Dedifferentiated amniotic fluid mesenchymal stem cell (primary cell): ENCODE results near the gene RPL12.

Source experiments
- DNase-seq: peaks from one replicate; pipeline ENCODE4 v3.0.0-alpha.2; 2016; ENCODE audit errors: extremely low spot score

Gene RPL12

DNA sequence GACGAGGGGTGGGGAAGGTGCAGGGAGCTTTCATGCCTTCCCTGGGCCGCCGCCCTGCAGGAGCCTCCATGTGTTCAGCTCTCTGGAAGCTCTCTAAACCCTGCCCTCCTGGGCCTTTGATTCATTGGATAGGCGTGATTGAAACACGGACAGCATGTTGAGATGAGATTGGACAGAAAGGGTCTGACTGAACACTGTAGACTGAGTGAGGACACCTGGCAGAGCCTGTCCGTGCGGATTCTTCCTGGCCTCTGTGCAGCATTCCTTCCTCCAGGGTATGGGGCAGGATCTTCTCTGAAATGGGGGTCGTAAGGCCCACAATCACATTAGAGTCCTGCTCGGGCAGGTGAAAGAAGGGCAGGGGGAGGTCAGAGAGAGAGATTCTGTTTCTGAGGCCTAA, 12.8 kb downstream of the RPL12 start:
- no peak for DNase-seq

DNA sequence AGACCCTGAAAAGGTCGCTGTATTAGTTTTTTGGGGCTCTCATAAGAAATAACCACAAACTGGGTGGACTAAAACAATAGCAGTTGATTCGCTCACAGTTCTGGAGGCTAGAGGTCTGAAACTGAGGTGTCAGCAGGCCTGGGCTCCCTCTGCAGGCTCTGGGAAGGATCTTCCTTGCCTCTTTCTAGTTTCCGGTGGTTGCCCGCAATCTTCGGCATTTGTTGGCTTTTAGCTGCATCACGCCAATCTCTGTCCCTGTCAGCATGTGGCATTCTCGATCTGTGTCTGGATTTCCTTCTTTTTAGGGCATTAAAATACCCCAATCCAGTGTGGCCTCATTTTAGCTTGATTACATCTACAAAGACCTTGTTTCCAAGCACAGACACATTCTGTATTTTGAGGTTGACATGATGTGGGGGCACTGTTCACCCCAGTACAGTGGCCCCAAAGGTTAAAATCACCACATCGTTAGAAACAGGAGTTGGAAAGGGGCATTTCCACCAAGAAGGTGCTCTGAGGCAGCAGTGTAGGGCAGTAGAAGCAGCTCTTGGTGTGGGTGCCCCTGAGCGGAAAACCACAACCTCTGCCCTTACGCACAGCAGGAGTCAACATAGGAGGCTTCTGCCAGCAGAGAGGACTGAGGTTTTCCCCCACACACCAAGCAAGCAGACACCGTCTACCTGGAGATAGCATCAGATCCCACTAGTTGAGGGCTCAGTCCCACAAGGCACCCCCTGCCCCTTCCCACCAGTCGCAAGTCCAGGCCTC, 13.5 kb downstream of the RPL12 start:
- DNase-seq: no peak

DNA sequence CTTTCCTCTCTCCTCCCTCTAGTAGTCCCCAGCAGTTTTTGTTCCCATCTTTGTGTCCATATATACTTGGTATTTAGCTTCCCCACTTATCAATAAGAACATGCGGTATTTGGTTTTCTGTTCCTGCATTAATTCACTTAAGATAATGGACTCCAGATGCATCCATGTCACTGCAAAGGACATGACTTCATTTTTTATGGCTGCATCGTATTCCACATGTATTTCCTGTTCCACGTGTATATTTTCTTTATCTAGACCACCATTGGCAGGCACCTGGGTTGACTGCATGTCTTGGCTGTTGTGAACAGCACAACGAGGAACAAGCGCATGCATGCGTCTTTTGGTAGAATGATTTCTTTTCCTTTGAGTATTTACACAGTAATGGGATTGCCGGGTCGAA, 20.8 kb downstream of the RPL12 start:
- DNase-seq: no peak

DNA sequence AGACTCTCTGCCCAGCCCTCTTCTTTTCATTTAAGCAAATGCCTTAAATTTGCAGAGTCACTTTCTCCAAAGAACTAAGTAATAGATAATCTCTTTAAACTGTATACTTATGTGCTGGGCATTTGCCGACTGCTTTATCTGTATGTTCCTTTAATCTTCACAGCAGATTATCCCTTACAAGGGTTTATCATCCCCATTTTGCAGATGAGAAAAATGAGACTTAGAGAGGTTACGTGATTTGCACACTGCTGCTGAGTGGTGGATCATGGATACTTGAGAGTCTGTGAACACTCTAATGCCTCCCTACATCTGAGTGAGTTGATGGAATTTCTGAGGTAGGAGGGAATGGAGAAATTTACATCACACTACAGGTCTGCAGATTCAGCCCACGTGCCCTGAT, 22.9 kb downstream of the RPL12 start:
- no peak for DNase-seq

DNA sequence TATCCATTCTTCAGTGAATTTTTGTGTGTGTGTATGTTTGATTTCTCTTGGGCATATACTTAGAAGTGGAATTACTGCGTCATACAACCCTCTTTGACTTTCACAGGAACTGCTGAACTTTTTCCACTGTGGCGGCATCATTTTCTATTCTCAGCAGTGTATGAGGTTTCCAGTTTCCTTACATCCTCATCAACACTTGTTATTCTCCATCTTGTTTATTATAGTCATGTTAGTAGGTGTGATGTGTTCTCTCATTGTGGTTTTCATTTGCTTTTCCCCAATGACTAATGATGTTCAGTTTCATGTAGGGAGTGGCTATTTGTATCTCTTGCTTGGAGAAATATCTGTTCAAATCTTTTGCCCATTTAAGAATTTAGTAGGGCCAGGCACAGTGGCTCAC, 24.4 kb downstream of the RPL12 start:
- DNase-seq: no peak

DNA sequence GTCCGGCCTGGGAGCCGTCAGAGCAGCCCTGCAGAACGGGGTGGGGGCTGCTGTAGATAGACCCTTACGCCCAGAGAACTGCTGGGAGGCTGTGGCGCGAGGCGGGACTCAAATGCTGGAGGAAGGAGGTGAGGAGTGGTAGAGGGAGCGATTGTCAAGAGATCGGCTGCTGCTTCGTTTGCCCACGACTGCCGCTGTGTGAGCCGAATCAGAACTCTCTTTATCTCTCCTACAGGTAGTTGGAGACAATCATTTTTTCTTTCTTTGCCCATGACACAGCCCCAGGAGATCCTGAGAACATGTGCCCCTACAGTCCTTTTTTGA, 26.6 kb downstream of the RPL12 start:
- DNase-seq: no peak

DNA sequence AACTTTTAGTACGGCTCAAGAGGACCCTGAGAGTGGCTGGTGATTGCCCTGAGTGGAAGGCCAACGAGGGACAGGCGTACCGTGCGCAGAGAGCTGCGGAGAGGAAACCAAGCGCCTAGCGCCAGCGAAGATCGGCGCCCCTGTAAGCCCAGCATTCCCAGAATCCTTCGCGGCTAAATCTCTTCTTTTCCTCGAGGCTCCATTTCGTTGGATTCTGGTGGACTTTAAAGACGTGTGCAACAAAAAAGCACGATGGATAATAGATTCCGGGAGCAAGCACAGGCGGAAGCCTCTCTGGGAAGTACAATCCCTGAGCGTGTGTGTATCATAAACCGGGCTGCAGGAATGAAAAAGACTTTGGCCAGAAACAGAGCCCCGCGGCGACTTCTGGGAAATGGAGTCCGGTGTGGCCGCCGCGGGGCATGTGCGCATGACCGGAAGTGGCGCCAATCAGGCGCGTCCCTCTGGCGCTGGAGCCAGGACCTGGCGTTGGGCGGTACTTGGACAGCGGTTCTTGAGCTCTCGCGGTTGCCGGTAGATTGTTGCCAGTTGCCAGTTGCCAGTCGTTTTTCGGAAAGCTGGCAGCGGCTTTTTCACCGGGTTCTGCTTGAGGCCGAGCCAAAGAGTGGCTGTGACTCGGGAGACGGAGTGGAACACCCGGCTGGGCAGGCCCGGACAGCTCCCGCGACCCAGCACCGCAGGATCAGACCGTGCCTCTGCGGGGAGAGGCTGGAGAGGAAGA, 27.1 kb downstream of the RPL12 start, which contains the start of gene ZNF79:
TSS of gene ZNF79 (plus strand) at position 449 of the 742 bp plus-strand sequence. CDS start 406 bp downstream, outside the sequence.
- peak; percentile 88 for DNase-seq

DNA sequence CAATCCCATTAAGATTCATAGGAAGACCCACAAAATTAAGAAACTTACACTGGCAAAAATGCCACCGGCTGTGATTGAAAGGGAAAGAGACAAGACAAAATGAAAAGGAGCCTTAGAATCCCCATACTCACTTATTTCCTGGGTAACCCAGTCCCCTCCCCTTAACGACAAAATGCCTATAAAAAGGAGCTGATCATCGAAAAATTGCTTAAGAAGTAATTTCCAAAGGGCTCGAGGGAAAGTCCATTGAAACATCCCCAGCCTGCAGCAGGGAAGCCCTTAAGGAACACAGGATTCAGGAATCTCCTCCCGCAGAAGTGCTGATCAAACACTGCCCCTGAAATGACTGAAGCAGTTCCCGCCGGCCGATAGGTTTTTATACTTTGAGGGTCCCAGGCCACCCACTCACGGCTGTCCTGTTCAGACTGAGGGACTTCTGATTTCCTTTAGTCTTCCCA, 27.7 kb downstream of the RPL12 start:
- no peak for DNase-seq

DNA sequence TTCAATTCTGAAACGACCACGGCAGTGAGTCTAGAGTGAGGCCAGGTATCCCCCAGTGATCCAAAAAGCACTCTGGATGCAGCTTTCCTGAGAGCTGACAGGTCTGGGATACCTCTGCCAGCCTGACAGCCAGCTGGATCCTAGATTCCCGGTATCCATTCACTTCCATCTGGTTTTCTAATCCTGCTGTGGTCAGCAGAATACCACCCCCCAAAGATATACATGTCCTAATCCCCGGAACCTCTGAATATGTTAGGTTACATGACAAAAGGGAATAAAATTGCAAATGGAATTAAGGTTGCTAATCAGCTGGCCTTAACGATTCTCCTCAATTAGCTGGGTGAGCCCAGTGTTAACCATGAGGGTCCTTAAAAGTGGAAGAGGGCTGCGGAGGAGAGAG, 28.4 kb downstream of the RPL12 start:
- DNase-seq: no peak

DNA sequence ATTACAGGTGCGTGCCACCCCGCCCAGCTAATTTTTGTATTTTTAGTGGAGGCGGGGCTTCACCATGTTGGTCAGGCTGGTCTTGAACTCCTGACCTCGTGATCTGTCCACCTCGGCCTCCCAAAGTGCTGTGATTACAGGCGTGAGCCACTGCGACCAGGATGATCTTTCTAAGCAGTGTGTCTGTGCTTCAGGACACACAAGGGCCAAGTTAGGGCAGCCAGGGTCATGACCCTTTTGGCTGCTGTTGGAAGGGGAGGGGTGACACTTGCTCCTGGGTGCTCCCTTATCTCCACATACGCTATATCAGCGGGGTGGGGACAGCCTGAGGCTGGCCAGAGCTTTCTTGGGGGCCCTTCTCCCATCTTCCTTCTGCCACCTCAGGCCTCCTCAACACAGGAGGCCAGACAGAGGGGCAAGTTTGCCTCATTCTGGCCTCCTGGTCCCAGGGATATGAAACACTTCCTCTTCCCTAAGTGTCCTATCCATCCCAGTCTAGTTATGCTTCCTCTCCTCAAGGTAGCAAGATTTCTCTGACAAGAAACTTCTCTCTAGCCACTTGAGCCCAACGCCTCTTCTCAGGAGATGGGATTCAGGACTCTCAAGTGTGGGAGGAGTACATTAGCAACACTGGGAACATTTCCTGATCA, 28.9 kb downstream of the RPL12 start:
- no peak for DNase-seq

DNA sequence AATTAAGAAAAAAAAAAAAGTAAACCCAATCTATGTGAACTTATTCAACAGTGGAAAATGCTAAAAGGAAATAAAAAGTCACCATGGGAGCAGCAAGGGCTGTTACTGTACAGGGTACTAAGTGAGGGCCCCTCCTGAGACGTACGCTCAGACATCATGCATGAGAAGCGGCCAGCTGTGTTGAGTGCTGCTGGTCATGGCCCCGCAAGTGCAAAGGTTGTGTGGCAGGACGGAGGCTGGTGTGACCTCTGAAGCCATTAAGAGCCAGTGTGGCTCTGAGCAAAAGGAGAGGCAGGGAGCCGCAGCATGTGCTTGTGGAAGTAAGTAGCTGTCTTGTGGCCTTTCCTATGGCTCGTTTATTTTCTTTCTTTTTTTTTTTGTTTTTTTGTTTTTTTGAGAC, 30.1 kb downstream of the RPL12 start:
- no peak for DNase-seq

DNA sequence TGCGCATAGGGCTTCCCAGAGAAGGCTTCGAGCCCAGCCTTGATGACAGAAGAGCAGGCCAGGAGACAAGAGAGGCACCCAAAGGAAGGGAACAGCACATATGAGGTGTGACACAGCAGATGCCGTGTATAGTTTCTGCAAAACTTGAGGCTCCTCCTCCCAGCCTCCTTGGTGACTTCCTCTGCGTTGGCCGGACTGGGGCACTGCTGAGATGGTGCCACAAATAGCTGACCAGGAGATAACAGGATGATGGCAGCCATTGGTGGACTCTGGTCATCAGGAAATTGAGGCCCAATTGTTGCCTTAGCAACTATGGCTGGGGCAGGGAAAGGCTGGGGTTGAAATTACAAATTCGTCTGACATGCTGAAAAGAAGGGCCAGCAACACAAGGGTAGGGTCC, 31.9 kb downstream of the RPL12 start:
- no peak for DNase-seq

DNA sequence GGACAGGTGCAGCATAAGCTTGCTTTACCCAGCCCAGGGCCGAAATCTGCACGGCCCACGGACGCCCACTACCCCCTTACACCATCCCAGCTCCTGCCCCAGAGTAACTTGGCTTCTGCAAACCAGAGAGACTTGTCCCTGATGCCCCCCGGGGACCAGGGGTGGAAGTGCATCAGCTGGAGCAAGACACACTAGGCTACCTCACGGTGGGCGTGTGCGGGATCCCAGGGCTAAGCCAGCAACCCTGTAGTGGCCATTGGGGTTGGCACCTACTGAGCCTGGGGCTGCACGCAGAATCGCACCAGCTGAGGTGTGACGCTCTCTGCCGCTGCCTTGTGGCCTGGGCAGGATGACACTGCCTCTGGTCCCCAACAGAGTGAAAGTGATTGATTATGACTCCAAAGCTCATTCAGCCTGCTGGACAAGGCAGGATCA, 33.2 kb downstream of the RPL12 start:
- no peak for DNase-seq

DNA sequence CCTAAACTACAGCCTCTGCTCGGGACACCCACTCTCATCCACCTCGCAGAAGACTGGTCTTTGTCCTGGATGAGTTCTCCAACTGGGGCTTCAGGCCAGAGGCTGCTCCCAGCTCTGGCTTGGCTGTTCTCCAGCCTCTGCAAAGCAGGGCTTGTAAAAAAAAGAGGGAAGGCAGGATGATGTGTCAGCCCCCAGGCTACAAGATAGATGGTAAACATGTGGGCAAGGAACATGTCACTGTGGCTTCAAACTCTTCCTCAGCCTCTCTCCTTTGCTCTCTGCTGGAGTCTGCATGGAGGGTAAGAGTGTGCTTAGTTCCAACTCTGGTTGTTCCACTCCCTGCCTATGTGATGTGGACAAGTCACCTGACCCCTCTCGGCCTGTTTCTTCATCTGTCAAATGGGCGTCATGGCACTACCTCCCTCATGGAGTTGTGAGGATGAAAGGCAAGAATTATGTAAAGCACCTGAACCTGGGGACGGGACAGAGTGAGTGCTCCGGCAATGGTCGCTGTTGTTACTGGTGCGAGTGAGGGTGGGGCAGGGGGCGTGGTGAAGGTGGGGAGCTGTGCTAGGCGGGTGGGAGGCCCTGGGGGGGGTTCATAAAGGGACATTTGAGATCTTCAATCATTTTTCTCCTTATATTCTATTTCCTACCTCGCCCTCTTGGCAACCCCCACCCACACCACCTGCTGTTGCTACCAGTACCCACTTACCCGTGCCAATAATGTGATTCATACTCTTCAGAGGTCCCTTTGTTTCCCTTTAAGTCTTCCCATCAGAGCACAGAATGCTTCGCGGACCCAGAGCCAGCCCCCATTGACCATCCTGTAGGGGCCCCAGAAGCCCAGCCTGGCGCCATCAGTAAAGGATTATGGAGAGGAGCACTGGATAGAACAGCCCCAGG, 33.8 kb downstream of the RPL12 start:
- no peak for DNase-seq

DNA sequence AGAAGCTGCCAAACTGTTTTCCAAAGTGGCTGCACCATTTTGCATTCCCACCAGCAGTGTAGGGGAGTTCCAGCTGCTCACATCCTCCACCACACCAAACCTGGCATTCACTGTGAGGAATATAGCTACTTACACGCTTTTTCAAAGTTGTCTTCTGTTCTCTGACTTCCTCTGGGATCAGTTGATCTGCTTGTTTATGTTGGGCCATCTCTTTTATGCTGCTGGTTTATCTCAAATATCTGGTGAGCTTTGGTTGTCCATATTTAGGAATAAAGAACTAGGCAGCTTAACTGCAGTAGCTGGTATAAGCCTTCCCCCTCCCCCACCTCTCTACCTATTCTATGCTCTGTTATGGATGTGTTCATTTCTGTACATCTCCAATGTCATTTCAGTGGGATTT, 35.5 kb downstream of the RPL12 start:
- DNase-seq: no peak

DNA sequence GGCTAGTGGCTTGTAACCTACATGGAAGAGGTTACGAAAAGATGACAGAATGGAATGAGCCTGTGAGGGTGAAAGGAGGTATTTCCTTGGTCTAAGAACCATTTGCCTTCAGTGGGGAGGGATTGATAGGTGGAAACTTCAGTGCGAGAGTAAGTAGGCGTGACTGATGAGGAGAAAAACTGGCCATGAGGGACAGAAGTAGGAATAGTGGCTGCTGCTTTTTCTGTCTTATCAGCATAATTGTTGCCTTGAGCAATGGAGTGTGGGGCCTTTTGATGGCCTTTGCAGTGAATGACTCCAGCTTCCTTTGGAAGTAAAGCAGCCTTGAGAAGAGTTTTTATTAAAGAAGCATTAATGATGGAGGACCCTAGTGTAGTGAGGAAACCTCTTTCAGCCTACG, 36.1 kb downstream of the RPL12 start:
- no peak for DNase-seq

DNA sequence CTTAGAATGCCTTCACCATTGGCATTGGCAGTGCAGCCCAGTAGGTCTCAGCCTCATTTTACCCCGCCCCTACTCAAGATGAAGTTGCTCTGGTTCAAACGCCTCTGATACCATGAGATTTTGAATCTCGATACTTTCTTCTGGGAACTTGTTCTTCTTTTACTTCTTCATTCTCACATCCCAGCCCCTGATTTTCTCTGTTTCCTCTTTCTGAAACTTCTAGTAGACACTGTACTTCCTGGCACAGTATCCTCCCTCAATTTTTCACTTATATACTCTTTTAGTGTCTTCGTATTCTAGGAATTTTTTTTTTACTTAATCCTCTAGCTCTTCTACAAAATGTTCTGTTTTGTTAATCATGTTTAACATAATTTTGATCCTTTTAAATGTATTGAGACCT, 40.1 kb downstream of the RPL12 start:
- DNase-seq: no peak

DNA sequence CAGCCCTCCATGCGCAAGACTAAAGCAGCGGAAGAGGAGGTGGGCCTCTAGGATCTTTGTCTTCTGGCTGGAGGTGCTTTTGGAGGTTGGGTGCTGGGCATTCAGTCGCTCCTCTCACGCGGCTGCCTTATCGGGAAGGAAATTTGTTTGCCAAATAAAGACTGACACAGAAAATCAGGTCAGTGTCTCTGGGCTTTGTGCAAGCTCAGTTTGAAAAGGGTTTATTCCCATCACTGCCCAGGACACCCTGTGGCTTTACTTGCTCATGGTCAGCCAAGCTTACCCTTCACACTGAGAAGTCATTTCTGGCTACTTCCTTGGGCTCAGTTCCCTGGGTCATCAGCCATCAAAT, 43.7 kb downstream of the RPL12 start:
- DNase-seq: no peak

DNA sequence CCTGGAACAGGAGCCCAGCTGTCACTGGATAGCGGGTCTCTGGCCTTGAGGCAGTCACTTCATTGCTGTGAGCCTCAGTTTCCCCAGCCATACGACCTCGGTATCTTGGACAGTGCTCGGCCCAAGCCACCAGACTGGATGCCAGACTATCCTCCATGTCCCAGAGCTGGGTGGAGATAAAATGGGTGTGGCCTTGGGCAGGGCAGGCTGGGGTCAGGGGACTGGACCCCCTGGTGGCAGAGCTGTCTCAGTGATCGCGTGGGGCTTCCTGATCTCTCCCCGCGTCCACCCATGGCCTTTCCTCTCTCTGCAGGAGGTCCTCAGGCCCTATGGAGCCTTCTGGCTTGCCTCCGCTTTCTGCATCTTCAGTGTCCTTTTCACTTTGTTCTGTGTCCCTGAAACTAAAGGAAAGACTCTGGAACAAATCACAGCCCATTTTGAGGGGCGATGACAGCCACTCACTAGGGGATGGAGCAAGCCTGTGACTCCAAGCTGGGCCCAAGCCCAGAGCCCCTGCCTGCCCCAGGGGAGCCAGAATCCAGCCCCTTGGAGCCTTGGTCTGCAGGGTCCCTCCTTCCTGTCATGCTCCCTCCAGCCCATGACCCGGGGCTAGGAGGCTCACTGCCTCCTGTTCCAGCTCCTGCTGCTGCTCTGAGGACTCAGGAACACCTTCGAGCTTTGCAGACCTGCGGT, 44.3 kb downstream of the RPL12 start:
- no peak for DNase-seq

DNA sequence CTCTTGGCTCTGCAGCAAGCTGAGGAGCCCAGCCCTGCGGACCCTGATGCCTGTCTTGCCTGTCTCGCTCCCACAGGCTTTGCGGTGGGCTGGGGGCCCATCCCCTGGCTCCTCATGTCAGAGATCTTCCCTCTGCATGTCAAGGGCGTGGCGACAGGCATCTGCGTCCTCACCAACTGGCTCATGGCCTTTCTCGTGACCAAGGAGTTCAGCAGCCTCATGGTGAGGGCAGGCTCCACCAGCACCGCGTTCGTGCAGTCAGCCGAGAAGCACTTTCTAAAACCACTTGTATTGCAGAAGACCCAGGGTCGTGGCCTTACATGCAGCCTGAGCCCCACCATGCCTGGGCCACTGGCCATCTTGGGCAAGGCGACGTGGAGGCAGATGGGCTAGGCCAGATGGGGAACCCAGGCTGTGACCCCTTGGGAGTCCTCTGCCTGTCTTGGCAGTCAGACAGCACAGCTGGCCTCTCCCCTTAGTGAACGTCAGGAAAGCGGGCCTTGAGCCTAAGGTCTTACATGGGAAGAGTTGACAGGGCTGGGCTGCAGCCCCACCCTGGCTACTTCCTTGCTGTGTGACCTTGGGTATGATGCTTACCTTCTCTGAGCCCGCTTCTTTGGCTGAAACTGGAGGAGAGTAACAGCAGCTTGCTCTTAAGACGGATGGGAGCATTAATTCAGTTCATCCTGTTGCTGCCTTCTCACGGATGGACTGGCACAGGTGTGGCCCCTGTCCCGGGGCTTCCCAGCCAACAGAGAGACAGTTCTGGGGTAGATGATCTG, 45.7 kb downstream of the RPL12 start:
- no peak for DNase-seq

DNA sequence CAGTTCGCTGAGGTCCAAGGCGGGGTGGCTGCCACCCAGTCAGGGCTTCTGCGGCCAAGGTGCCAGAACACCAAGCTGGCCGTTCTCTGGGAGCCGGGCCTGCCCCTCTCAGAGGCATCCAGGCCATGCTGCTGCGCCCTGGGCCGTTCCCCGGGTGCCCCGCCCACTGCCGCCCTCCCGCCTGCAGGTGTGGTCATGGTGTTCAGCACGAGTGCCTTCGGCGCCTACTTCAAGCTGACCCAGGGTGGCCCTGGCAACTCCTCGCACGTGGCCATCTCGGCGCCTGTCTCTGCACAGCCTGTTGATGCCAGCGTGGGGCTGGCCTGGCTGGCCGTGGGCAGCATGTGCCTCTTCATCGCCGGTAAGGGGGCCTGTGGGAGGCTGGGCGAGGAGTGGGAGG, 46.6 kb downstream of the RPL12 start:
- no peak for DNase-seq
